Colonic mucosa (tissue), 4 donors: ENCODE results near the gene RAPSN. TPM values are rescaled to one million over a fixed set of nuclear protein-coding genes. Genes with fewer than 3 reads are reported as not detected.

ENCODE experiments used
- DNase-seq: peaks from one replicate; pipeline ENCODE4 v3.0.0-alpha.2; 2020
- H3K27ac ChIP-seq: fragments of 200-600 bp; one replicate; pipeline ENCODE4 v1.8.0; 2021
- H3K27me3 ChIP-seq: fragments of 200-600 bp; one replicate; pipeline ENCODE4 v1.8.0; 2021
- H3K36me3 ChIP-seq: fragments of 200-600 bp; one replicate; pipeline ENCODE4 v1.8.0; 2021
- H3K4me1 ChIP-seq: fragments of 200-600 bp; one replicate; pipeline ENCODE4 v1.8.0; 2021; ENCODE audit warnings: mild to moderate bottlenecking
- H3K4me3 ChIP-seq: fragments of 200-600 bp; one replicate; pipeline ENCODE4 v1.8.0; 2021
- H3K9ac ChIP-seq, 2 donors: one replicate each; pipeline ENCODE4 v1.7.0; 2013; ENCODE audit warnings: control low read depth in 2 of 2, low read depth in 2 of 2, low read length in 2 of 2
- H3K9me3 ChIP-seq: fragments of 200-600 bp; one replicate; pipeline ENCODE4 v1.8.0; 2021
- CTCF ChIP-seq: fragments of 200-600 bp; IDR thresholded peaks from one replicate; pipeline ENCODE4 v1.8.0; 2022; ENCODE audit warnings: antibody characterized with exemption, mild to moderate bottlenecking
- intact Hi-C: fragments of 100-400 bp; cut with DNase I; formaldehyde crosslinking; loops from one replicate; pipeline ENCODE4 v1.14.1; 2022
- total RNA-seq, 2 donors: library from RNA; stranded (reverse); fragmentation: NEBNext Ultra II Directional in 1 of 2; extraction: Animal tissue kit (Norgen Biotek cat#: 25700) in 1 of 2; gene quantifications; one replicate each; pipeline ENCODE4 v1.2.1, GENCODE V29; 2021
- donor health status: healthy.
- donor health status: DM: no; HTN: no; CAD: no.
- donor health status: DM: no; HTN: no; CAD: no.

The RAPSN gene
- total RNA-seq, 2 donors from 2014 or later: not detected

- intact Hi-C loops: no loop called here
- no peaks in the 10 kb centered on the region for H3K27me3 ChIP-seq
- no peak for TF ChIP-seq CTCF
- H3K36me3 ChIP-seq: peaks cover 39% of the 10 kb centered on the region
- H3K9me3 ChIP-seq: no peaks in the 10 kb centered on the region
- no peak overlapping the region for H3K9ac ChIP-seq
- H3K4me1 ChIP-seq: no peaks in the 10 kb centered on the region
- no peak overlapping the region for H3K27ac ChIP-seq
- DNase-seq: no peak
- no peak overlapping the region for H3K4me3 ChIP-seq
These were observed 34.5 kb upstream of the RAPSN start for GRCh38 chr11:47483457-47483856.

GRCh38 chr11:47480762-47481161 is 31.8 kb upstream of the RAPSN start:
- H3K27ac ChIP-seq: no peak overlapping the region
- intact Hi-C loops: no loop called here
- no peaks in the 10 kb centered on the region for H3K27me3 ChIP-seq
- peaks cover 31% of the 10 kb centered on the region for H3K36me3 ChIP-seq
- H3K4me3 ChIP-seq: no peak overlapping the region
- no peak for TF ChIP-seq CTCF
- H3K9me3 ChIP-seq: no peaks in the 10 kb centered on the region
- H3K4me1 ChIP-seq: no peaks in the 10 kb centered on the region
- no peak overlapping the region for H3K9ac ChIP-seq
- DNase-seq: no peak

GRCh38 chr11:47478651-47479329 is 29.9 kb upstream of the RAPSN start:
- intact Hi-C loops: loop anchor here (10.0 kb wide), 1 partner anchor 66 kb away; no protein-coding TSS in a partner anchor

GRCh38 chr11:47477753-47478152 is 28.8 kb upstream of the RAPSN start:
- intact Hi-C loops: loop anchor here (10.0 kb wide), 1 partner anchor 67 kb away; no protein-coding TSS in a partner anchor

More at GRCh38 chr11:47478651-47479329, 29.9 kb upstream of the RAPSN start:
- Histone ChIP-seq H3K9me3 (no peaks in the 10 kb centered on the region), H3K4me3 (no peak overlapping the region), H3K9ac (no peak overlapping the region), H3K27ac (no peak overlapping the region), H3K4me1 (no peaks in the 10 kb centered on the region), H3K36me3 (peaks cover 35% of the 10 kb centered on the region), H3K27me3 (no peaks in the 10 kb centered on the region)
- no peak for DNase-seq
- TF ChIP-seq CTCF: no peak

GRCh38 chr11:47477323-47477722 is 28.4 kb upstream of the RAPSN start:
- intact Hi-C loops: loop anchor here (10.0 kb wide), 1 partner anchor 67 kb away; no protein-coding TSS in a partner anchor
- Histone ChIP-seq H3K4me1 (no peaks in the 10 kb centered on the region), H3K9ac (no peak overlapping the region), H3K27me3 (no peaks in the 10 kb centered on the region), H3K4me3 (no peak overlapping the region), H3K27ac (no peak overlapping the region), H3K36me3 (peaks cover 30% of the 10 kb centered on the region), H3K9me3 (no peaks in the 10 kb centered on the region)
- DNase-seq: no peak
- TF ChIP-seq CTCF: no peak

More at GRCh38 chr11:47477753-47478152, 28.8 kb upstream of the RAPSN start:
- H3K27ac ChIP-seq: no peak overlapping the region
- no peak for TF ChIP-seq CTCF
- H3K27me3 ChIP-seq: no peaks in the 10 kb centered on the region
- no peaks in the 10 kb centered on the region for H3K9me3 ChIP-seq
- no peak for DNase-seq
- H3K4me3 ChIP-seq: no peak overlapping the region
- no peaks in the 10 kb centered on the region for H3K4me1 ChIP-seq
- no peak overlapping the region for H3K9ac ChIP-seq
- peaks cover 30% of the 10 kb centered on the region for H3K36me3 ChIP-seq
